HK-2 (cell line): ENCODE measurements around the gene MZB1.
"Not testable (repeated sequence)": the region's sequence is repeated elsewhere in the genome, so short reads cannot be mapped to it uniquely, and the experiment has no call there.

Experiments
- DNase-seq: peaks from one replicate; pipeline ENCODE4 v3.0.0-alpha.2; 2018; ENCODE audit not compliant: unreplicated experiment

MZB1 gene

GRCh38 chr5:139374909-139375308 lies 14.8 kb downstream of the MZB1 start:
- no peak for DNase-seq

GRCh38 chr5:139371482-139372435 lies 18.0 kb downstream of the MZB1 start:
- no peak for DNase-seq

GRCh38 chr5:139369181-139369580 lies 20.5 kb downstream of the MZB1 start:
- DNase-seq = no peak

GRCh38 chr5:139368613-139369012 lies 21.1 kb downstream of the MZB1 start:
- DNase-seq = no peak

GRCh38 chr5:139364466-139364865 lies 25.2 kb downstream of the MZB1 start:
- DNase-seq = no peak

GRCh38 chr5:139363937-139364336 lies 25.8 kb downstream of the MZB1 start:
- DNase-seq = no peak

GRCh38 chr5:139361835-139362429 lies 27.8 kb downstream of the MZB1 start:
- DNase-seq = no peak

- no peak for DNase-seq
These were observed 29.3 kb downstream of the MZB1 start for GRCh38 chr5:139360384-139360783.

- no peak for DNase-seq
These were observed 31.6 kb downstream of the MZB1 start for GRCh38 chr5:139358064-139358463.

- DNase-seq = not testable (repeated sequence)
These were observed 33.8 kb downstream of the MZB1 start for GRCh38 chr5:139355900-139356299.

GRCh38 chr5:139354186-139354585 lies 35.5 kb downstream of the MZB1 start:
- no peak for DNase-seq

GRCh38 chr5:139347863-139348262 lies 41.9 kb downstream of the MZB1 start:
- DNase-seq = not testable (repeated sequence)

GRCh38 chr5:139345442-139345841 lies 44.3 kb downstream of the MZB1 start:
- not testable (repeated sequence) for DNase-seq

- DNase-seq = no peak
These were observed 45.5 kb downstream of the MZB1 start for GRCh38 chr5:139344177-139344576.

- DNase-seq = no peak
These were observed 46.2 kb downstream of the MZB1 start for GRCh38 chr5:139343476-139343875.

- no peak for DNase-seq
These were observed 47.3 kb downstream of the MZB1 start for GRCh38 chr5:139342423-139342723.

- peak; percentile 93 for DNase-seq
These were observed 47.9 kb downstream of the MZB1 start, which contains the start of gene PAIP2 for GRCh38 chr5:139341689-139342422. TSS of gene PAIP2 (plus strand) at chr5:139341854. CDS start at chr5:139363785, 21,931 bp downstream.

- no peak for DNase-seq
These were observed 48.5 kb downstream of the MZB1 start for GRCh38 chr5:139341187-139341688.

- DNase-seq = no peak
These were observed 49.7 kb downstream of the MZB1 start for GRCh38 chr5:139340051-139340450.
